Left ventricle myocardium superior (tissue), 1 donor: ENCODE data around the gene ARRDC4. TPM values are rescaled to one million over a fixed set of nuclear protein-coding genes. Genes with fewer than 3 reads are reported as not detected.
A peak's percentile ranks its signal among the peaks of the same experiment; 100 is the strongest.
"Not testable (repeated sequence)": the region's sequence is repeated elsewhere in the genome, so short reads cannot be mapped to it uniquely, and the experiment has no call there.

Source experiments
- ATAC-seq: fragments of 200-7000 bp; cut with Tn5 transposase; one replicate; pipeline ENCODE4 v1.9.1; 2020; ENCODE audit warnings: mild to moderate bottlenecking, moderate library complexity
- DNase-seq: peaks from one replicate; pipeline ENCODE4 v3.0.0-alpha.2; 2020
- intact Hi-C: fragments of 100-400 bp; cut with micrococcal nuclease; formaldehyde crosslinking; loops from one replicate; pipeline ENCODE4 v1.11.0; 2022
- total RNA-seq: library from RNA; stranded (reverse); fragmentation: NEBNext Ultra II Directional; extraction: Animal tissue kit (Norgen Biotek cat#: 25700); gene quantifications from one replicate; pipeline ENCODE4 v1.2.1, GENCODE V29; 2021
- donor health status: DM: no; HTN: yes; CAD: no; lungs with severe emphysema.

The ARRDC4 gene
- total RNA-seq, 1 donor from 2014 or later, result 15.8 TPM

GRCh38 chr15:97962263-97962662 lies 1.8 kb downstream of the ARRDC4 start:
- DNase-seq (no peak), ATAC-seq (no peak)
- intact Hi-C loops, result no loop called here

- no peak for DNase-seq
- intact Hi-C loops, result no loop called here
- ATAC-seq, result no peak
These were observed 3.3 kb downstream of the ARRDC4 start for GRCh38 chr15:97963779-97964178.

GRCh38 chr15:97966246-97966645 lies 5.7 kb downstream of the ARRDC4 start:
- intact Hi-C loops, result no loop called here
- ATAC-seq (no peak), DNase-seq (no peak)

DNA sequence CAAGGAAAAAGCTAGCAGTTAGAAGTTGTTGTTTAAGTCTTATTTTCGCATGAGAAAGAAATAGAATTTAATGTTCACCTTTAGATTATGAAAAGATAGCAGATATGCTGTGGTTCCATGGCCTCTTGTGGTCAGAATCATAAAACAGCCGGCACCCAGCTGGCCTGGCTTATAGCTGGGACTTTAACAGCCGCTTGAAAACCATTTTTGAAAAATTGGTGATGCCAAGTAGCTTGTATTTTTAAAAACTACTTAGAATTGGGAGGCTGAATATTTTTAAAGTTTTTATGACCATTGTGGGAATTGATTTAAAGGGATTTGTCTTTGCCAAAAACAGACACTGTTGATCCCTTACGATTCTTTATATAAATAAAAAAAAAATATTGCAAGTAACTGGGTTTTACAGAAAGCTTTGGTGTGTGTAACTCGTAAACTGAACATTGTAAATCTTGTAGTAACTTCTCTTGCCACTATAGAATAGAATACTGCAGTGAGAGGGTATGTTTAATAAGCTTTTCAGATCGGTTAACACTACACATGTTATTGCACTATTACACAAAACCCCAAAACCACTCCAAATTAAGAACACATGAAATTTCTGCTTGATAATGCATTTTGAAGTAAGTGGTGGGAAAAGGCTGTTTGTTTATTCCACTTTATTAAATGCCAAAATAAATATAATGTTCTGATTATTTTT lies 6.6 kb downstream of the ARRDC4 start:
- ATAC-seq (no peak), DNase-seq (no peak)
- intact Hi-C loops, result no loop called here

GRCh38 chr15:97967881-97968280 lies 7.4 kb downstream of the ARRDC4 start:
- intact Hi-C loops, result no loop called here
- ATAC-seq (no peak), DNase-seq (no peak)

DNA sequence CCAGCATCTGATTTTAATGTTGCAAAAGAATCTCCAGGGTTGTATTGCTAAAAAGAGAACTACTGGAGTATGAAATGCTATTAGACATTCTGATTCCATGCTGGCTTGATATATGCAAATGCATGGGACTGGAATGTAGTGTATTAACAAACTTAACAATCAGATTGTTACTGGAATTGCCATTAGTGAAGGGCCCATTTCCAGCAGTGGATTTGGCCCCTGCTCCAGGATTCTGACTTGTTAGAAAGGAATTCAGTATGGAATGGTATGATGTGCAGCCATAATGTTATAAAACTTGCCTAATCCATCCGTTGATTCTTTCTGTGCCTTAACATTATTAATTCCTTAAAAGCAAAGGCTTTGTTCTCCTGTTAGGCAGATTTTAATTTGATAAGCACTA lies 7.9 kb downstream of the ARRDC4 start:
- intact Hi-C loops, result no loop called here
- no peak for ATAC-seq

DNA sequence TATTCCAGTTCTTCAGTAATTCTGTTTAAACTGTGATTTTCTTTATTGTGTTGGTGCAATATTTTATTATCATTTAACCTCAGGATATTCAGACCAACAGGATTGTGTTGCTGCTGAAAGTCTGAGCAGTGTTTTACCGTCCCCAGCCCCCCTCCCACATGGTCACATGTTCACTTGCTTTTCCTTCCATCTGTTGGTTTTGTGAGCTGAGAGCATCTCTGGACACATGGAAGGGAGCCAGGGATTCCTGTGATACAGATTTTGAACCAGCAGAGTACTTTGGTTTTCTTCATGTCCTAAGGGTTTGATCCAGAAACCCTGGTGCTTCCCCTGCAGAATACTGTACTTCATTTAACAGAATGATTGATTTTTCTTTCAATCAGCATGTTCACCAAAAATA lies 11.9 kb downstream of the ARRDC4 start:
- no peak for DNase-seq
- ATAC-seq, result no peak
- intact Hi-C loops, result no loop called here

More for the DNA sequence above, 7.9 kb downstream of the ARRDC4 start:
- DNase-seq, result no peak

DNA sequence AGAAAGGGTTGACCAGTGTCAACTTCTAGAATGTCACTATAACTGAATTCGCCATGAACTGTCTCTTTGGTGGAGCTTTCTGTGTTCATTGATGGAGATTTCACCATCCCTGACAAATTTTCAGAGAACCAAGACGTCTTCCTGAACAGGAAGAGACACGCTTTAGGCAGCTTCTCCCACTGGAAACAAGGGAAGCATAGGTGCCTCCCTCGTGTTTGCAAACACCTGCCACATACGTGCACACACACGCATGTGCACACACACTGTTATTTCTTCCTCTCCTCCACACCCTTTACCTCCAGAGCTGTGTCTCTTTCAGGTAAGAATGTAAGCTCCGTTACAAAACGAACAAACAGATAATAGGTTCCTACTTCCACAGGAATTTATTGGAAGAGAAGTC lies 15.6 kb downstream of the ARRDC4 start:
- intact Hi-C loops, result no loop called here
- no peak for DNase-seq
- ATAC-seq, result no peak

DNA sequence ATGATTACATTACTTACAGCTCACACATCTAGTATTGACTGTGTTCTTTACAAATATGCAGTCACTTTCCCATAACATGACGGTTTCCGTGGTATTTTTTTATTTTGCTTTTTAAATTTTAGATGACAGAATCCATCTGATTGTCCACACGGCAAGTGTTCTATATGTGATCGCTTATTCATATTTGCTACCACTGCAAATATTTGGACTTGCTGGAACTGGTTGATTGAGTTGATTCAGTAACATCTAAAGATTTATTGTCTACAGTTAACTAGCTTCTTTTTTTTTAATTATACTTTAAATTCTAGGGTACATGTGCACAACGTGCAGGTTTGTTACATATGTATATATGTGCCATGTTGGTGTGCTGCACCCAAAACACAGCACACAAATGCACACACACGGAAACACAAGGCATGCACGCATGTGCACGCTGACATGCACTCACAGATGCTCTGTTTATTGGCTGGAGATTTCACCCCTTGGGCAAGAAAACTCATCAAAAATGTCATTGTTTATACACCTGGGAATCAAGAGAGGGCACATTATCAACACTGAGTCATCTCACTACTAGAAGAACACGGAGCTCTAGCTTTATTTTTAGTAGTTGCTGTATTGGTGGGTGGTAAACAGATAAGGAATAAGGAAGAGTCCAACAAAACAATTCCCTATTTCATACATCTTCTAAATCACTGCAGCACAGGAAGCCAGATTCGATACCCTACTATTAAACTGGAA lies 16.4 kb downstream of the ARRDC4 start:
- DNase-seq (no peak), ATAC-seq (no peak)
- intact Hi-C loops, result no loop called here

DNA sequence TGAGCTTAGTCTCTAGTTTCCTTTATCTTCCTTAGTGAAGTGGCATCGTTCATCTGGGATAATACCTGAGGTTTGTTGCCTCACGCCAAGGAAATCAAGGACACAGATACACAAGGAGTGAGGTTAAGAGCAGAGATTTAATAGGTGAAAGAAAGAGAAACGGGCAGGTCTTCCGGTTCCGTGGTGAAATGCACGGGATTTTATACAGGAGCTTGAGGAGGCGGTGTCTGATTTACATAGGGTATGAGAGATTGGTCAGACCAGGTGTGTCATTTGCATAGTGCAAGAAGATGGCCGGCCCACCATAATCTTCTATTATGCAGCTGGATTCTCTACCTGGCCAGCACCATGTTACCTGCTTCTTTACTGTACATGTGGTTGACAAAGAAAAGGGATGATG lies 17.2 kb downstream of the ARRDC4 start:
- DNase-seq (no peak), ATAC-seq (no peak)
- intact Hi-C loops, result no loop called here

DNA sequence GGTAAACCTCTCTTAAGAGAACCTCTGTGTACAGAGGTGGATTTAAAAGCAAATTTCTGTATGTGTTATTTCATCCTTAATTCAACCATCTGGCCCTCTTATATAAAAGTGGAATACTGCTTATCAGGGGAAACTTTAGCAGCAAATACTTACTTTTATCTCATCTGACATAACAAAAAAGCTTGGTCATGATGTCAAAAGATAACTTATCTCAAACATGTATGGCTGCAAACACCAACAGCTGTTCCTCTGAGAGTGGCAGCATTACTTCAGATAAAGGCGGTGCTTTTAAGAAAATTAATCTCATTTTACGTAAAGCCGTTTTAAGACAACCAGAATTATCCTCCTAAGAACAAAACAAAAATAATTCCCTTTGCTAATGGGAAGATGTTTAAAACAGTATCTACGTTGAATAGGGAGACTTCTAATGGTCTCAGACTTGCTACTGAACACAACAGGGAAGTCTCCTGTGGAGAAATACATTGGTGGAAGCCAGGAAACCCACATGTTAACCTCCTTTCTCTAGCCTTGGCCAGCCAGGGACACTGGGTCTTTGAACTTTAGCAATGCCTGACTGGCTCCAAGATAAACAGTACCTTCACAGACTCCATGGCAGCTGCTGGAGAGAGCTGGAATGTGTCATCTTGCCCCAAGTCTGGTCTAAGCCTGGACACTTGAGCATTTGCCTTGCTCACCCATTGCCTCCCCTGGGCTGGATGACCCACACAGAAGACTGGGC lies 18.1 kb downstream of the ARRDC4 start:
- ATAC-seq (peak; percentile 19), DNase-seq (no peak)
- intact Hi-C loops, result no loop called here

GRCh38 chr15:97979140-97979520 lies 18.6 kb downstream of the ARRDC4 start:
- no peak for ATAC-seq
- intact Hi-C loops, result no loop called here
- DNase-seq, result no peak

- intact Hi-C loops, result no loop called here
- no peak for DNase-seq
- no peak for ATAC-seq
These were observed 20.6 kb downstream of the ARRDC4 start for GRCh38 chr15:97981058-97981457.

DNA sequence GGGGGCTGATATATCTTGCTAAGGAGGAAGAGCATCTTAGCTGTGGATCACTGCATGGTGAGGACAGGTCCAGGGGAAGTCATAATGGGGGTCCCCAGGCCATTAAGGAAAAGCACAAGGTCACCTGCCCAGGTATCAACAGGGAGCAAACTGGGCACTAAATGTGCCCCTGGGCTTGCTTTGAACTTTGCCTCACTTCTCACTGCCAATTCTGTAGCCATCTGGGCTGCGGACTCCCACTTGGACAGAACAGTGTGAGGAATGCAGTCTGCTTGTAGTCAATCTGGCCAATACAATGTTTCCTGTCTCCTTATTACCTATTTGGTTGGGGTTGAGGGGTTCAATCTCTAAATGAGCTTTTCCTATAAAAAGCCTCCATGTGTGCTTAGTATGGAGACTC lies 21.3 kb downstream of the ARRDC4 start:
- DNase-seq, result no peak
- ATAC-seq, result peak; percentile 58
- intact Hi-C loops, result no loop called here

DNA sequence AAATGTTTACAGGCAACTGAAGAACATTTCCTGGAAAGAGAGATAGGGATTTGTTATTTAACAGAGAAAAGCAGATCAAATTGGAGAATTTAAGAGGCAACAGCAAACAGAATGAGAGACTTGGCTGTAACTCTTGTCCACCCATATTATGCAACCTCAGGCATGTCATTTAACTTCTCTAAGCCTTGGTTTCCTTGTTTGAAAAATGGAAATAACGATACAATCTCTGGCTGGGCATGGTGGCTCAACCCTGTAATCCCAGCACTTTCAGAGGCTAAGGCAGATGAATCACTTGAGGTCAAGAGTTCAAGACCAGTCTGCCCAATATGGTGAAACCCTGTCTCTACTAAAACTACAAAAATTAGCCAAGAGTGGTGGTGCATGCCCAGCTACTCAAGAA lies 23.7 kb downstream of the ARRDC4 start:
- ATAC-seq, result no peak
- no peak for DNase-seq
- intact Hi-C loops, result no loop called here

DNA sequence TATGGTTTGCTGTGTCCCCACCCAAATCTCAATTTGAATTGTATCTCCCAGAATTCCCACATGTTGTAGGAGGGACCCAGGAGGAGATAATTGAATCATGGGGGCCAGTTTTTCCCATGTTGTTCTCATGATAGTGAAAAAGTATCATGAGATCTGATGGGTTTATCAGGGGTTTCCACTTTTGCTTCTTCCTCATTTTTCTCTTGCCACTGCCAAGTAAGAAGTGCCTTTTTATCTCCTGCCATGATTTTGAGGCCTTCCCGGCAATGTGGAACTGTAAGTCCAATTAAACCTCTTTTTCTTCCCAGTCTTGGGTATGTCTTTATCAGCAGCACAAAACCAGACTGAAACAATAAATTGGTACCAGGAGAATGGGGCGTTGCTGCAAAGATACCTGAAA lies 25.5 kb downstream of the ARRDC4 start:
- ATAC-seq, intact Hi-C loops, DNase-seq: not testable (repeated sequence)

- ATAC-seq, result no peak
- intact Hi-C loops, result no loop called here
- DNase-seq, result no peak
These were observed 26.3 kb downstream of the ARRDC4 start for GRCh38 chr15:97986781-97987180.

- no peak for DNase-seq
- intact Hi-C loops, result no loop called here
- ATAC-seq, result peak; percentile 59
These were observed 28.8 kb downstream of the ARRDC4 start for GRCh38 chr15:97989299-97989698.

GRCh38 chr15:97991972-97992541 lies 31.6 kb downstream of the ARRDC4 start:
- ATAC-seq (no peak), DNase-seq (no peak)
- intact Hi-C loops, result no loop called here

GRCh38 chr15:97992823-97993222 lies 32.3 kb downstream of the ARRDC4 start:
- no peak for DNase-seq
- intact Hi-C loops, result no loop called here
- no peak for ATAC-seq
